ENCODE results near the gene THRB. TPM values are rescaled to one million over a fixed set of nuclear protein-coding genes. Genes with fewer than 3 reads are reported as not detected.

Gene THRB
- total RNA-seq, 1 donor from 2014 or later = 0.31 TPM

DNA sequence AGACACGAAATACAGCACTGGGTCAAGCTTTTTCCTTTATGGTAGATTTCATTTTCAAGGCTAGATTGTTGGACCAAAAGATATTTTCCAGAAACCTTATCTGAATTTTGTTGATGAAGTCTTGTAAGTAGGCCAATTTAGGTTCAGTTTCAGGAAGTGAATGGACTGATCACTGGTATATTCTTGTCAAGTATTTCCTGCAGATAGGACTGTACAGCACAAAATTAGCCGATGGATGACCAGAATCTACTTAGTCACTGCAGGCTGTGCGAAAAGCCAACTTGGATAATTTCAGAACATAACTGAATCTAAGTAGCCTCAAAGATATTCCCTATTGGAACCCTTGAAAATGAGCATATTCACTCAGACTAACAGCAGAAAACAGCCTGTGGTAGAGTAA is 343.1 kb downstream of the THRB start:
- intact Hi-C loops (cut with micrococcal nuclease) = no loop called here
- Mint-ChIP-seq H3K4me3 (no peak overlapping the region), H3K27ac (no peak overlapping the region), H3K27me3 (no peaks in the 10 kb centered on the region), H3K36me3 (ENCODE audit: low read depth) (no peaks in the 10 kb centered on the region), H3K4me1 (peaks cover 10% of the 10 kb centered on the region), H3K9me3 (no peaks in the 10 kb centered on the region)
- DNase-seq = no peak
- ATAC-seq (ENCODE audit: low read depth) = no peak
- ChIA-PET CTCF (no interaction called here), POLR2A (no interaction called here)
- TF ChIP-seq, protein P1, sequence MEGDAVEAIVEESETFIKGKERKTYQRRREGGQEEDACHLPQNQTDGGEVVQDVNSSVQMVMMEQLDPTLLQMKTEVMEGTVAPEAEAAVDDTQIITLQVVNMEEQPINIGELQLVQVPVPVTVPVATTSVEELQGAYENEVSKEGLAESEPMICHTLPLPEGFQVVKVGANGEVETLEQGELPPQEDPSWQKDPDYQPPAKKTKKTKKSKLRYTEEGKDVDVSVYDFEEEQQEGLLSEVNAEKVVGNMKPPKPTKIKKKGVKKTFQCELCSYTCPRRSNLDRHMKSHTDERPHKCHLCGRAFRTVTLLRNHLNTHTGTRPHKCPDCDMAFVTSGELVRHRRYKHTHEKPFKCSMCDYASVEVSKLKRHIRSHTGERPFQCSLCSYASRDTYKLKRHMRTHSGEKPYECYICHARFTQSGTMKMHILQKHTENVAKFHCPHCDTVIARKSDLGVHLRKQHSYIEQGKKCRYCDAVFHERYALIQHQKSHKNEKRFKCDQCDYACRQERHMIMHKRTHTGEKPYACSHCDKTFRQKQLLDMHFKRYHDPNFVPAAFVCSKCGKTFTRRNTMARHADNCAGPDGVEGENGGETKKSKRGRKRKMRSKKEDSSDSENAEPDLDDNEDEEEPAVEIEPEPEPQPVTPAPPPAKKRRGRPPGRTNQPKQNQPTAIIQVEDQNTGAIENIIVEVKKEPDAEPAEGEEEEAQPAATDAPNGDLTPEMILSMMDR (IDR thresholded peaks at IDR 0.05) = no peak

- TF ChIP-seq, protein P1 (IDR thresholded peaks at IDR 0.05) = no peak
- no peak for ATAC-seq (ENCODE audit: low read depth)
- DNase-seq = no peak
- Mint-ChIP-seq H3K36me3 (ENCODE audit: low read depth) (no peaks in the 10 kb centered on the region), H3K4me1 (peaks cover 1% of the 10 kb centered on the region), H3K9me3 (no peaks in the 10 kb centered on the region), H3K27ac (no peak overlapping the region), H3K27me3 (no peaks in the 10 kb centered on the region), H3K4me3 (no peak overlapping the region)
- intact Hi-C loops (cut with micrococcal nuclease) = no loop called here
- CTCF ChIA-PET = no interaction called here
- POLR2A ChIA-PET = no interaction called here
Measured at GRCh38 chr3:24149032-24149431, 345.6 kb downstream of the THRB start.

- no peaks in the 10 kb centered on the region for H3K9me3 Mint-ChIP-seq
- ChIA-PET CTCF (no interaction called here), POLR2A (no interaction called here)
- H3K4me1 Mint-ChIP-seq = no peaks in the 10 kb centered on the region
- H3K36me3 Mint-ChIP-seq (ENCODE audit: low read depth) = no peaks in the 10 kb centered on the region
- no peak overlapping the region for H3K4me3 Mint-ChIP-seq
- ATAC-seq (ENCODE audit: low read depth) (no peak), DNase-seq (no peak)
- H3K27ac Mint-ChIP-seq = no peak overlapping the region
- no peaks in the 10 kb centered on the region for H3K27me3 Mint-ChIP-seq
- intact Hi-C loops (cut with micrococcal nuclease) = no loop called here
- TF ChIP-seq, protein P1 (IDR thresholded peaks at IDR 0.05) = no peak
Measured at GRCh38 chr3:24145981-24146822, 348.4 kb downstream of the THRB start.

GRCh38 chr3:24145481-24145880 is 349.2 kb downstream of the THRB start:
- Mint-ChIP-seq H3K27ac (no peak overlapping the region), H3K4me3 (no peak overlapping the region), H3K4me1 (no peaks in the 10 kb centered on the region), H3K9me3 (no peaks in the 10 kb centered on the region), H3K27me3 (no peaks in the 10 kb centered on the region), H3K36me3 (ENCODE audit: low read depth) (no peaks in the 10 kb centered on the region)
- CTCF ChIA-PET = no interaction called here
- TF ChIP-seq, protein P1 (IDR thresholded peaks at IDR 0.05) = no peak
- ATAC-seq (ENCODE audit: low read depth) = no peak
- DNase-seq = no peak
- intact Hi-C loops (cut with micrococcal nuclease) = no loop called here
- POLR2A ChIA-PET = no interaction called here

DNA sequence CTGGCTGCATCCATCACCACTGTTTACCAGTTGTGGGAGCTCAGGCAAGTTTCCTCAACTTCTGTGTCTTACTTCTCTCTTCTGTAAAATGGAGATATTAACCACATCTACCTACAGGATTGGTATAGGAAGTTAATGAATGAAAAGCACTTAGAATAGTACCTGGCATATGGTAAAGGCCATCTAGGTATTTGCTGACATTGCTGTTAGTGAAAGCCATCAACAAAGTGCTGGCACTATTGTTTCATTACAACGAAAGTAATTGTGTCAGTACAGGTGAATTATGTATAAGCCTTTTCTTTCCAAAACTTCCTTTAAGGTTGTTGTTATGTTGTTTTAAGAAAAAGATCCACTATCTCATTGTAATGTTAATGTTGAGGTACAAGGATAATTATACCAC is 352.5 kb downstream of the THRB start:
- CTCF ChIA-PET = no interaction called here
- Mint-ChIP-seq H3K4me1 (no peaks in the 10 kb centered on the region), H3K27ac (no peak overlapping the region), H3K4me3 (no peak overlapping the region), H3K36me3 (ENCODE audit: low read depth) (no peaks in the 10 kb centered on the region), H3K27me3 (no peaks in the 10 kb centered on the region), H3K9me3 (no peaks in the 10 kb centered on the region)
- intact Hi-C loops (cut with micrococcal nuclease) = no loop called here
- TF ChIP-seq, protein P1 (IDR thresholded peaks at IDR 0.05) = no peak
- DNase-seq (no peak), ATAC-seq (ENCODE audit: low read depth) (no peak)
- POLR2A ChIA-PET = no interaction called here
